HG03280 (cell line): Measurements from ENCODE around the gene SESN2.

ENCODE experiments used
- ATAC-seq: cut with Tn5 transposase; IDR thresholded peaks from one replicate; pipeline ENCODE4 v1.9.1; 2021; ENCODE audit warnings: mild to moderate bottlenecking, moderate library complexity; ENCODE audit not compliant: unreplicated experiment

SESN2 gene

GRCh38 chr1:28282426-28283407, 23.4 kb downstream of the SESN2 start:
- no peak for ATAC-seq

GRCh38 chr1:28286111-28286510, 26.8 kb downstream of the SESN2 start:
- no peak for ATAC-seq

DNA sequence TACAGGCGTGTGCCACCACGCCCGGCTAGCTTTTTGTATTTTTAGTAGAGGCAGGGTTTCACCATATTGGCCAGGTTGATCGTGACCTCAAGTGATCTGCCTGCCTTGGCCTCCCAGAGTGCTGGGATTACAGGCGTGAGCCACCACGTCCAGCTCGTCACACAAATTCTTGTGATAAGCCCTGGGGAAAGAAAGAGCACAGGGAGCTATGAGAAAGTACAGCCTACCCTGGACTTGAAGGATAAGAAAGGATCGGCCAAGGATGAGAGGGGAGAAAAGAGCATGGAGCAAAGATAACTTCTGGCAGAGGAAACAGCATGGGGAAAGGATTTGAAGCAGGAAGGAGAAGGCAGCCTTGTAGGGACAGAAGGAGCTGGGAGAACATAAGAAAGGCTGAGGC, 29.2 kb downstream of the SESN2 start:
- no peak for ATAC-seq

- ATAC-seq: no peak
Measured at GRCh38 chr1:28290851-28291250, 31.5 kb downstream of the SESN2 start.

- no peak for ATAC-seq
Measured at GRCh38 chr1:28291711-28292110, 32.4 kb downstream of the SESN2 start.

GRCh38 chr1:28295936-28296335, 36.6 kb downstream of the SESN2 start:
- ATAC-seq: no peak

- ATAC-seq: no peak
Measured at GRCh38 chr1:28296401-28297261, 37.3 kb downstream of the SESN2 start.

DNA sequence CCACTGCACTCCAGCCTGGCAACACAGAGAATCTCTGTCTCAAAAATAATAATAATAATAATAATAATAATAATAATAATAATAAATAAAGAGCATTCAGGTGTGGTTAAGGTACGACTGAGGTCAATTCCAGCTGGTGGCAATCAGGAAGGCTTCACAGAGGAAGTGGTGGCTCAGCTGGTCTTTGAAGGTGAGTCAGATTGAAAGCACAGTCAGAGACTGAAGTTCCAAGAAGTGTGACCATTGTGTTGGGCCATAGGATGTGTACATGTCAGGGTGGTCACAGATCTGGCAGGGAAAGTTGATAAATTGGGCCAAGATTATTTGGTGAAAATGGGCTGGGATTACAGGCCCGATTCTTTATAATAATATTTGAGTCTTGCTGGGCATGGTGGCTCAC, 38.5 kb downstream of the SESN2 start:
- ATAC-seq: peak; percentile 48

DNA sequence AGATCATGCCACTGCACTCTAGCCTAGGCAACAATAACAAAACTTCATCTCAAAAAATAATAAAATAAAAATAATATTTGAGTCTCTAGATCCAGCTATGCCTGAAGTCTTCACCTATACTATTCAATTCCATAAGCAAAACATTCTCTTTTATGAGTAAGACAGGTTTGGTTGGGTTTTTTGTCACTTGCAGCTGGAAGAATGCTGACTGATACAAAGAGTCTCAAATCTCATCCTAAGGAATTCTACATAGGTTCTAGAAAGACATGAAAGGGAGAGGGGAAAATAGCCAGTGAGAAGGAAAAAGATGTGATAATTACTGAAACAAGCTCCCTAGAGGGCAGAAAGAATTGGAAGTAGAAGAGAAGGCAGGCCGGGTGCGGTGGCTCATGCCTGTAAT, 39.1 kb downstream of the SESN2 start:
- no peak for ATAC-seq

- no peak for ATAC-seq
Measured at GRCh38 chr1:28301368-28302174, 42.3 kb downstream of the SESN2 start.

DNA sequence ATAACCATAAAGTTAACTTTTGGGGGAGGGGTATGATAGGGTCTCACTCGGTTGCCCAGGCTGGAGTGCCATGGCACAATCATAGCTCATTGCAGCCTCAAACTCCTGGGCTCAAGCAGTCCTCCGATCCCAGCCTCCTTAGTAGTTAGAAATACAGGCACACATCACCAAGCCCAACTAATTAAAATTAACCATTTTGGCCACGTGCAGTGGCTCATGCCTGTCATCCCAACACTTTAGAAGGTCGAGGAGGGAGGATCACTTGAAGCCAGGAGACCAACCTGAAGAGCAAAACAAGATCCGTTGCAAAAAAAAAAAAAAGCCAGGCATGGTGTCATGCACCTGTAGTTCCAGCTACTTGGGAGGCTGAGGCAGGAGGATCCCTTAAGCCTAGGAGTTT, 42.9 kb downstream of the SESN2 start:
- no peak for ATAC-seq

GRCh38 chr1:28306301-28306949, 47.1 kb downstream of the SESN2 start:
- ATAC-seq: no peak

DNA sequence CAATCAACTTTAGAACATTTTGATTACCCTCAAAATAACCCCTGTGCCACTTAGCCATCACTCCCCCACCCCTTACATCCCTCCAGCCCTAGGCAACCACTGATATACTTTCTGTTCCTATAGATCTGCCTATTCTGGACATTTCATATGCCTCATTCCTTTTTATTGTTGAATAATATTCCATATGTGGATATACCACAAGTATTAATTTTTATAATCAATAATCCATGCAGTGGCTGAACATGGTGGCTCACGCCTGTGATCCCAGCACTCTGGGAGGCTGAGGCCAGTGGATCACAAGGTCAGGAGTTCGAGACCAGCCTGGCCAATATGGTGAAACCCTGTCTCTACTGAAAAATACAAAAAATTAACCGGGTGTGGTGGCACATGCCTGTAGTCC, 49.4 kb downstream of the SESN2 start:
- no peak for ATAC-seq

- ATAC-seq: no peak
Measured at GRCh38 chr1:28309702-28310101, 50.4 kb downstream of the SESN2 start.

- no peak for ATAC-seq
Measured at GRCh38 chr1:28313702-28314546, 54.6 kb downstream of the SESN2 start.

DNA sequence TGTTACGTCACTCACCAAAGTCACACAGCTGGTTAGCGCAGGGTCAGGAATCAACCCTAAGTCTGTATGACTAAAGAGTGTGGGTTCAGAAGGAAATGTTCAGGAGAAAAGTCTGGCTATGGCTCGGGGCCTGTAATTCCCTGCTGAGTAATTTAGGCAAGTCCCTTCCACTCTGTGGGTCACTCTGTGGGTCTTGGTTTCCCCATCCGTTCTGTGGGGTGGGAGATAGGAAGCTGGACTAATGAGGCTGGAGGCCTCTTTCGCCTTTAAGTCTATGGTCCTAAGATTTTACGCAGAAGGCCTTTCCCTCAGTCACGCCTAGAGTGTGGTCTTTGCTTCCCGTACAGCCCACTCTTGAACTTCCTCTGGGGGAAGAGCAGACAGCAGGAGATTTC, 55.2 kb downstream of the SESN2 start:
- ATAC-seq: no peak

DNA sequence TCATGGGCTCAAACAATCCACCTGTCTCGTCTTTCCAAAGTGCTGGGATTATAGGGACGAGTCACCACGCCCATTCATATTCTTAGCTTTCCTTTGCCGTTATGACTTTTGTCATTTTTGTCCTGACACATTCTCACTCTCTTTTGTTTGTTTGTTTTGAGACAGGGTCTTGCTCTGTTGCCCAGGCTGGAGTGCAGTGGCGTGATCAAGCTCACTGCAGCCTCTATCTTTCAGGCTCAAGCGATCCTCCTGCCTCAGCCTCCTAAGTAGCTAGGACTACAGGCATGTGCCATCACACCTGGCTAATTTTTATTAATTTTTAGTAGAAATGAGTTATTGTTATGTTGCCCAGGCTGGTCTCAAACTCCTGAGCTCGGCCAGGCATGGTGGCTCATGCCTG, 57.7 kb downstream of the SESN2 start:
- ATAC-seq: no peak

- no peak for ATAC-seq
Measured at GRCh38 chr1:28322194-28322593, 62.9 kb downstream of the SESN2 start.

- no peak for ATAC-seq
Measured at GRCh38 chr1:28323720-28324119, 64.4 kb downstream of the SESN2 start.

GRCh38 chr1:28326515-28326914, 67.2 kb downstream of the SESN2 start:
- ATAC-seq: no peak
